Prostate gland (tissue), 2 donors: Measurements from ENCODE around the gene BOC.

ENCODE experiments used
- CTCF ChIP-seq, 4 experiments: fragments of 200-600 bp in 2 of 4; fragments of 450-650 bp in 2 of 4; sonication (generic) in 2 of 4; IDR thresholded peaks; 1 replicate in 3 of 4; 2 replicates in 1 of 4; pipeline ENCODE4 v1.5.1; 2016 to 2019; ENCODE audit warnings: antibody characterized with exemption in 4 of 4, mild to moderate bottlenecking in 2 of 4, moderate library complexity in 2 of 4
- POLR2A ChIP-seq: fragments of 450-650 bp; IDR thresholded peaks from one replicate; pipeline ENCODE4 v1.6.1; 2016; ENCODE audit warnings: antibody characterized with exemption, mild to moderate bottlenecking

GRCh38 chr3:113220721-113221120, 9.4 kb downstream of the BOC start:
- no peak for TF ChIP-seq CTCF (IDR thresholded peaks at IDR 0.05)
- TF ChIP-seq POLR2A, result no peak
